HG02642 (cell line): ENCODE results near the gene ONECUT3.
"Not testable (repeated sequence)": the region's sequence is repeated elsewhere in the genome, so short reads cannot be mapped to it uniquely, and the experiment has no call there.

Experiments
- ATAC-seq: cut with Tn5 transposase; IDR thresholded peaks from one replicate; pipeline ENCODE4 v1.9.1; 2021; ENCODE audit warnings: mild to moderate bottlenecking; ENCODE audit not compliant: unreplicated experiment, poor library complexity

The ONECUT3 gene

GRCh38 chr19:1752757-1753728, at the start of gene ONECUT3:
ONECUT3 (plus strand) TSS chr19:1753506; CDS start chr19:1753663, 157 bp downstream.
- no peak for ATAC-seq

DNA sequence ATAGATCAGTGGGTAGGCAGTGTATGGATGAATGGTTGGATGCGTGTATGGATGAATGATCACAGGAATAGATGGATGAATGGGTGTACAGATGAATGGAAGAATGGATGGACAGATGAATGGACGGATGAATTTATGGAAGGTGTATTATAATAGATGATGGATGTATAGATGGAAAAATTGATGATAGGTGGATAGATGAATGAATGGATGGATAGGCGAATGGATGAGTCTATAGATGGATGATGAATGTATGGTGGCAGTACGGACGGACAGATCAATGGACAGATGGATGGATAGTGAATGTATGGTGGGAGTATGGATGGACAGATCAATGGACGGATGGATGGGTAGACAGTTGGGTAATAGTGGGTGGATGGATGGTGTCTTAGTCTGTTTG, 49.0 kb upstream of the ONECUT3 start:
- ATAC-seq: no peak

DNA sequence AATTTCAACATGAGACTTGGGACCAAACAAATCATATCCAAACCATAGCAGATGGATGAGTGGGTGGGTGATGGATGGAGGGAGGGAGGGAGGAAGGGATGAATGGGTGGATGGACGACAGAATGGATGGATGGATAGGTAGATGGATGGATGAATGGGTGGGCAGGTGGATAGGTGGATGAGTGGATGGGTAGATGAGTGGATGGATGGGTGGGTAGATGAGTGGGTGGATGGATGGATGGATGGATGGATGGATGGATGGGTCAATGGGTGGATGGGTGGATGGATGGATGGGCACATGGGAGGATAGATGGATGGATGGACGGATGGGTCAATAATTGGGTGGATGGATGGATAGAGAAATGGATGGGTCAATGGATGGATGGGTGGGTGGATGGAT, 47.9 kb upstream of the ONECUT3 start:
- no peak for ATAC-seq

GRCh38 chr19:1706646-1707045, 46.7 kb upstream of the ONECUT3 start:
- not testable (repeated sequence) for ATAC-seq

DNA sequence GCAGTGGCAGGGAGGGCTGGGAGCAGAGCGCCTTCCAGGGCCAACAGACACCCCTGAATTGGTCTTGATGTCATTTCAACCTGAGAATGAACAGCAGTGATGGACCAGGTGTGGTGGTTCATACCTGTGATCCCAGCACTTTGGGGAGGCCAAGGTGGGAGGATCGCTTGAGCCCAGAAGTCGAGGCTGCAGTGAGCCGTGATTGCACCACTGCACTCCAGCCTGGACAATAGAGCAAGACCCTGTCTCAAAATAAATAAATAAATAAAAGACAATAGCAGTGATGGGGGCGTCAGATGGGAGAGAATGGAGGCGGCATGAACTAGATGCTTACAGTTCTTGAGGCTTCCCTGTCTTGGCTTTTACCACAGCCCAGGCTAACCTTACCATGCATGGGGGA, 46.1 kb upstream of the ONECUT3 start:
- ATAC-seq: no peak

GRCh38 chr19:1713170-1713569, 40.1 kb upstream of the ONECUT3 start:
- no peak for ATAC-seq

DNA sequence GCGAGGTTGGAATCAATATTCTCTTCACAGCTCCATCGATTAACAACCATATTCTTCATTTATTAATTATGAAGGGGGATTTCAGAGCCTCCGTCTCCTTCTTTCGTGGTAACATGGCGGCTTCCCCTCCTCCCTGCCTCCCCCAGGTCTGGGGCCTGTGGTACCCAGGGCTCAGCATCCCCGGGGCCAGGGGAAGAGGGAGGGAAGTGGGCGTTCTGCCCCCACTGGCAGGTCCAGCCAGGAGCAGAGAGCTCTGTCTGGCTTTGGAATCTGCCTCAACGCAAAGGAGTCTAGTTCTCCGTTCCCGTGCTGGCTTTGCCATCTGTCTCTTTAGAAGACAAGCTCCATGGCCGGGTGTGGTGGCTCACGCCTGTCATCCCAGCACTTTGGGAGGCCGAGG, 37.8 kb upstream of the ONECUT3 start:
- ATAC-seq: no peak

DNA sequence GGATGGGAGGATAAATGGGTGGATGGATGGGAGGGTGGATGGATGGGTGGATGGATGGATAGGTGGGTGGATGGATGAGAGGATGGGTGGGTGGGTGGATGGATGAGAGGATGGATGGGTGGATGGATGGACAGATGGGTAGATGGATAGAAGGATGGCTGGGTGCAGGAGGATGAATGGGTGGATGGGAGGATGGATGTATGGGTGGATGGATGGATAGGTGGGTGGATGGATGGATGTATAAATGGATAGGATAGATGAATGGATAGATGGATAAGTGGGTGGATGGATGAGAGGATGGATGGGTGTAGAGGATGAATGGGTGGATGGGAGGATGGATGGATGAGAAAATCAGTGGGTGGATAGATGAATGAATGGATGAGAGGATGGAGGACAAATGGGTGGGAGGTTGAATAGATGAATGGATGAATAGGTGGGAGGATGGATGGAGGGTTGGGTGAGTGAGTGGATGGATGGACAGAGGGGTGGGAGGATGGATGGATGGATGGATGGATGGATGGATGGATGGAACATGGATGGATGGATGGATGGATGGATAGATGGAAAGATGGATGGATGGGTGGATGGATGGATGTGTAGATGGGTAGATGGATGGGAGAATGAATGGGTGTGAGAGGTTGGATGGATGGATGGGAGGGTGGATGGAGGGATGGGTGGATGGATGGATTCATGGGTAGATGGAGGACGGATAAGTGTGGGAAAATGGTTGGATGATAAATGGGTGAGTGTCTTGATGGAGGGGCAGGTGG, 35.9 kb upstream of the ONECUT3 start:
- ATAC-seq: no peak

GRCh38 chr19:1717970-1718264, 35.4 kb upstream of the ONECUT3 start:
- ATAC-seq: no peak

DNA sequence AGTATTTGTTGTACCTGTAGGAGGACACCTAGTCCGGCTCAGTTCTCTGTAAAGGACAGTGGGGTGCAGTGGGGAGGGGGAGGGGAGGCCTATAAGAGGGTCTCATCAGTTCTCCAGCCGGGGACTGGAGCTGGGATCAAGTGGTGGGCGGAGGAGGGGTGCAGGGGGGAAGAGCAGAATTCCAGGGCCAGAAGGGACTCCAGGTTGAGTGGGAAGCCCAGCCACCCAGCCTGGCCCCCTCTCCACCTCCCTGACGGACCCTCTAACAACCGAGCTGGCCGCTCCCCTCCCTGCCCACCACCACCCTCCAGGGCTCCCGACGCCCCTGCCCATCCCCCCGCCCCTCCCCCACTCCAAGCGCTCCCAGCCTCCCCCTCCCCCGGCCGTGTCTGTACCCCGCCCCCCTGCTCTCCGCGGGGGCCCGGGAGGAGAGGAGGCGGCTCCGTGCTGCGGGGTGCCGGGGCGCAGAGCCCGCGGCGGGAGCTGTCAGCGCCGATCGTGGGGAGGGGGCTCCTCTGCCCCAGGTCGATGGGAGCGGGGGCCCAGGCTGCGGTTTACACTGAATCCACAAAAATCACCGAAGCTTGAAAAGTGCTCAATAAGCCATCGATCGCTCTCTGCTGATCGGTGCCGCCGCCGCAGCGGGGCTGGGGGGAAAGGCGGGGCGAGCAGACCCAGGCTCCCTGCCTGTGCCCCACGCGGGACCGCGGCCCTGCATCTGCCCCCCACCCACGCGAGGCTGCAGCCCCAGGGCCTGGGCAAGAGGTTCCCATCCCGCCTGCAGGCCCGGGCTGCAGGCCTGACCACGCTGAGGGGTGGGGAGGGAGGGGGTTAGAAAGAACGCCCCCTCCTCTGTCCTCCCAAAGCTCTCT, 34.6 kb upstream of the ONECUT3 start:
- no peak for ATAC-seq

DNA sequence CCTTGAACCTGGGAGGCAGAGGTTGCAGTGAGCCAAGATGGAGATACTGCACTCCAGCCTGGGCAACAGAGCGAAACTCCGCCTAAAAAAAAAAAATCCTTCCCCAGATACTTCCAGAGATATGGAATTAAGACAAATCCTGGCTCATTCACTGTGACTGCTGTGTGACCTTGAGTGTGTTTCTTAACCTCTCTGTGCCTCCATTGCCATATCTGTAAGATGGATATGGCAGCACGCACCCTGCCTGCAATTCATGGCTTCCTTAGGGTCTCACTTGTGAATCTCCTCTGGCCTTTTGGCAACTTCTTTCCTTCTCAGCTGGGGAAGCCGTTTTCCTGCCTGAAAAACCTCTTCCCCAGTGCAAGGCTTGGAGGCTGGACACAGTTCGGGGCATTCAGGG, 33.8 kb upstream of the ONECUT3 start:
- no peak for ATAC-seq

- ATAC-seq: no peak
Observed at GRCh38 chr19:1720237-1720636, 33.1 kb upstream of the ONECUT3 start.

GRCh38 chr19:1725100-1726064, 27.9 kb upstream of the ONECUT3 start:
- no peak for ATAC-seq

DNA sequence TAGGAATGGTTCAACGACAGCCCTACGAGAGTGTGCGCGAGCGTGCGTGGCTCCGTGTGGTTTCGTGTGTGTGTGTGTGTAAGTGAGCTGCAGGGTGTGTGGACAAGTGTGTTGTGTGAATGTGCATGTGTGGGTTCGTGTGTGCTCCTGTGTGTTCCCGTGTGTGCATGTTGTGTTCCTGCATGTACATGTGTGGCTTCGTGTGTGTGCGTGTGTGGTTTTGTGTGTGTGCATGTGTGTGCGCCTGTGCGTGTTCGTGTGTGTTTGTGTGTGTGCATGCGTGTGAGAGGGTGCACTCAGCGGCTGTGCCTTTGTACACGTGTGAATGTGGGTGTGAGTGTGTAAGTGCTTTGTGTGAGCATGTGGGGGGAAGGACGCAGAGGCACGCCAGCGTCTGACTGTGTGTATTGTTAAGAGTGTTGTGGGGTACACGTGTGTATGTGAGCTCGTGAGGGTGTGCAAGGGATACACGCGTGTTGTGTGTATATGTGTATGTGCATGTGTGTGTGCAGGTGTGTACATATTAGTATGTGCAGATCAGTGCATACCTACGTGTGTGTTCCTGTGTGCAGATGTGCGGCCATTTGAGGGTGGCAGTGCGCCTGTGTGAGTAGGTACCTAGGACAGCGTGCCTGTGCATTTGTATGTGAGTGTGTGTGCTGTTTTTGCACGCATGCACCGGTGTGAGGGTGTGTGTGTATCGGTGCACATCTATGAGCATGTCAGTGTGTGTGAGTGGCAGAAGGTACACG, 24.3 kb upstream of the ONECUT3 start:
- no peak for ATAC-seq

- no peak for ATAC-seq
Observed at GRCh38 chr19:1729568-1729925, 23.8 kb upstream of the ONECUT3 start.

- no peak for ATAC-seq
Observed at GRCh38 chr19:1730157-1730556, 23.1 kb upstream of the ONECUT3 start.

DNA sequence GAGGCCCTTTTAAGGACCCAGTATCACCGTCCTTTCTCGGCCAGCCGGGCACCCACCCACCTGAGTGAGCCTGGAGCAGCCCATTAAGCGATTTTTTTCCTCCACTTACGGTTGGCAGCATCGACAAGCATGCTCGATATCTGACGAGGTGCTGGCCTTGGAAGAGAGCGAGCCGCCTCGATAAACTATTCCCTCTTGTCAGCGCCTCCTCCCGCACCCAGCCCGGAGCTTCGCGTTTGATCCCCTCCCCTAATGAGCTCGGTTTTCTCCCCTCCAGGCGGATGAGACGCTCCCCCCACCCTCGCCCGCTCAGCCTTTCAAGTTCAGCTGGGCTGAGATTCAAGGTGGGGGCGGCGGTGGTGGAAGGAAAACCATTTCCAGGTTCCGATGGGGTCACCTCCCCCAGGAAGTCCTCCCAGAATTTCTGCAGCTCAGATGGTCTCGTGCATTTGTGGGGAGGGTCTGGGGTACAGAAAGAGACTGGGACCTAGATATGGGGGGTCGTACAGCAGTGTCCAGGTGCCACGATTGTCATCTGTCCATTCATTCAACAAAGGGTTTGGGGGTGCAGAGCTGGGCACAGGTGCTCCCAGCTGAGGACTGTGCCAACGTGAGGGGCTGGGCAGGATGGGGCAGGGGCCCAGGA, 18.9 kb upstream of the ONECUT3 start:
- ATAC-seq: no peak

- ATAC-seq: no peak
Observed at GRCh38 chr19:1736280-1736679, 17.0 kb upstream of the ONECUT3 start.
